ENCODE data around the gene CAMK1D.

CAMK1D gene

DNA sequence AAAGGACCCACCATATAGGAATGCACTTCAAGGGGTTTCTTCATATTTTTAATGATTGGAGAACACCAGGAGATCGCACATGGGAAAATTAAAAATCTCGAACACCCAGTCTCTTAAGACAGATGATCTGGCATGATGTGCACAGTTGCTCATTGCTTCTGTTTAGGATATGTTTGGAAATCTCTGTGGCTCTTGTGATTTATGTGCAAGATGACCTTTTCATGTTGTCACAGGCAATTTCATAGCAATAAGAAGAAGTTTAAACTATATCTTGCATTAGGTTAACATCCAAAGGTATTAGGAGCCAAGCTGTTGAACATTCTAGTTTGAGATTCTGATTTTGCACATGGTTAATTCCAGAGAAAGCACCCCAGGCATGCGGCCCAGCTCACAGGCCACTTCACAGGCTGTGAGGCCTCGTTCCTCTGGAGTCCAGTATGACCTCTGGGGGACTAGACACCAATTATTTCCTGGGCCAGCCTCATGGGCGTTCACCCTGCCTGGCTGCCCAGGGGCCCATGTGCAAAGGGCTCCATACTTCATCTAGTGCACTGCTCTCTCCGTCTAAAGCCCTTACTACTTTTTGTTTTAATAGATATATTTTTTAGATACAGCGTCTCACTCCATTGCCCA is 28.4 kb downstream of the CAMK1D start:
- Histone ChIP-seq H3K9me3 (ENCODE audit: low read length) (no peaks in the 10 kb centered on the region), H3K27me3 (ENCODE audit: insufficient read depth, low read length) (no peaks in the 10 kb centered on the region), H3K4me2 (ENCODE audit: low read length) (no peak overlapping the region), H3K79me2 (ENCODE audit: insufficient read depth, low read length) (no peaks in the 10 kb centered on the region), H3K36me3 (ENCODE audit: insufficient read depth, low read length) (no peaks in the 10 kb centered on the region), H2AFZ (ENCODE audit: low read length) (no peak overlapping the region), H3K27ac (ENCODE audit: low read depth, low read length, poor library complexity, severe bottlenecking) (no peak overlapping the region), H3K9me2 (ENCODE audit: low read depth, low read length) (no peaks in the 10 kb centered on the region), H3F3A (ENCODE audit: insufficient read depth, low read length) (no peaks in the 10 kb centered on the region), H4K20me1 (ENCODE audit: insufficient read depth, low read length) (no peaks in the 10 kb centered on the region), H3K9ac (ENCODE audit: low read length) (no peak overlapping the region), H3K4me1 (ENCODE audit: insufficient read depth, low read length, severe bottlenecking) (no peaks in the 10 kb centered on the region), H3K4me3 (ENCODE audit: low read depth, low read length, poor library complexity, severe bottlenecking) (no peak overlapping the region)
- TF ChIP-seq EZH2 (IDR thresholded peaks at IDR 0.05; ENCODE audit: borderline replicate concordance, low read length), result no peak
- TF ChIP-seq, protein P1, sequence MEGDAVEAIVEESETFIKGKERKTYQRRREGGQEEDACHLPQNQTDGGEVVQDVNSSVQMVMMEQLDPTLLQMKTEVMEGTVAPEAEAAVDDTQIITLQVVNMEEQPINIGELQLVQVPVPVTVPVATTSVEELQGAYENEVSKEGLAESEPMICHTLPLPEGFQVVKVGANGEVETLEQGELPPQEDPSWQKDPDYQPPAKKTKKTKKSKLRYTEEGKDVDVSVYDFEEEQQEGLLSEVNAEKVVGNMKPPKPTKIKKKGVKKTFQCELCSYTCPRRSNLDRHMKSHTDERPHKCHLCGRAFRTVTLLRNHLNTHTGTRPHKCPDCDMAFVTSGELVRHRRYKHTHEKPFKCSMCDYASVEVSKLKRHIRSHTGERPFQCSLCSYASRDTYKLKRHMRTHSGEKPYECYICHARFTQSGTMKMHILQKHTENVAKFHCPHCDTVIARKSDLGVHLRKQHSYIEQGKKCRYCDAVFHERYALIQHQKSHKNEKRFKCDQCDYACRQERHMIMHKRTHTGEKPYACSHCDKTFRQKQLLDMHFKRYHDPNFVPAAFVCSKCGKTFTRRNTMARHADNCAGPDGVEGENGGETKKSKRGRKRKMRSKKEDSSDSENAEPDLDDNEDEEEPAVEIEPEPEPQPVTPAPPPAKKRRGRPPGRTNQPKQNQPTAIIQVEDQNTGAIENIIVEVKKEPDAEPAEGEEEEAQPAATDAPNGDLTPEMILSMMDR (IDR thresholded peaks at IDR 0.05; ENCODE audit: low read length), result no peak

DNA sequence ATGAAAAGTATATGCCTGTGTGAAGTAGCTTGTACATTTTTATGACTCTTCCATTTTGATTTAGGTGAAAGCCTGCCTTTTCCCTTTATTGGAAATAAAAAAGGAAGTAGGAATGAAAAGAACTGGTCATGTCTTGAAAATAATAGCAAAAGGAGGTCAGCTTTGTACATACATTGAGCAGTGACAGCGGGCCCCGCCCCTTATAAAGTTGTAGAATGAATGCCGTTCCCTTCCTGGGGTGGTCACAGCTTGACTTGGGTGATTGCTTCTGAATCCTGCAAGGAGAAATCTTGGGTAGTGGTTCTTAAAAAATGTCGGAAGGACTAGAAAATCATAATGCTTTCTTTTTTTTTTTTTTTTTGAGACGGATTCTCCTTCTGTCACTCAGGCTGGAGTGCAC is 31.7 kb downstream of the CAMK1D start:
- H3K27me3 ChIP-seq (ENCODE audit: insufficient read depth, low read length), result no peaks in the 10 kb centered on the region
- H3K4me2 ChIP-seq (ENCODE audit: low read length), result no peak overlapping the region
- H3K79me2 ChIP-seq (ENCODE audit: insufficient read depth, low read length), result no peaks in the 10 kb centered on the region
- H4K20me1 ChIP-seq (ENCODE audit: insufficient read depth, low read length), result no peaks in the 10 kb centered on the region
- no peaks in the 10 kb centered on the region for H3K9me3 ChIP-seq (ENCODE audit: low read length)
- H3K9ac ChIP-seq (ENCODE audit: low read length), result no peak overlapping the region
- H3K36me3 ChIP-seq (ENCODE audit: insufficient read depth, low read length), result no peaks in the 10 kb centered on the region
- no peak overlapping the region for H3K27ac ChIP-seq (ENCODE audit: low read depth, low read length, poor library complexity, severe bottlenecking)
- no peaks in the 10 kb centered on the region for H3K9me2 ChIP-seq (ENCODE audit: low read depth, low read length)
- no peak for TF ChIP-seq EZH2 (IDR thresholded peaks at IDR 0.05; ENCODE audit: borderline replicate concordance, low read length)
- TF ChIP-seq, protein P1 (IDR thresholded peaks at IDR 0.05; ENCODE audit: low read length), result no peak
- H3K4me1 ChIP-seq (ENCODE audit: insufficient read depth, low read length, severe bottlenecking), result no peaks in the 10 kb centered on the region
- H3K4me3 ChIP-seq (ENCODE audit: low read depth, low read length, poor library complexity, severe bottlenecking), result no peak overlapping the region
- H3F3A ChIP-seq (ENCODE audit: insufficient read depth, low read length), result no peaks in the 10 kb centered on the region
- H2AFZ ChIP-seq (ENCODE audit: low read length), result no peak overlapping the region

DNA sequence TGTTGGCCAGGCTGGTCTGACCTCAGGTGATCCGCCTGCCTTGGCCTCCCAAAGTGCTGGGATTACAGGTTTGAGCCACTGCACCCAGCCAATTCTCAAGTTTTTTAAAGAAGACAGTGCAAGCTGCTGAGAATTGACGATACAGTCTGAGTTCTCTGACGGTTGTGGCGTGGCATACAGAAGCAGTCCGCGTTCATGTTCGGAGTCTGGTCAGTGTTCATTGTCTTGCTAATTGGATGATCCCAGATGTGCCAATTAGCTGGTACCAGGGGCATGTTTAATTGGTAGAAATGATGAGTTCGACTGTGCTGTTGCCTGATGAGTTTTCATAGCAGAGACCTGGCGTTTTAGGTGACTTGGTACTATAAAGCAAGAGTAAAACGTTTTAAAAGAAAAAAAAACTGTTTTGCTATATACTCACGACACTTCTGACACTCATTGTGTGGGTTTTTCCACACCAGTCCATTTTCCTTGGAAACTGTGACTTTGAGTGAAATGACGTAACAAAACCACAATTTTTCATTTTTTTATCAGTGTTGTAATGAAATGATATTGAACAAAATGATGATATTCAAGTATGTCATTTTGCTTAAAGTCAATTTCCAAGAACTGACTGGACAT is 32.3 kb downstream of the CAMK1D start:
- Histone ChIP-seq H4K20me1 (ENCODE audit: insufficient read depth, low read length) (no peaks in the 10 kb centered on the region), H2AFZ (ENCODE audit: low read length) (no peak overlapping the region), H3K4me2 (ENCODE audit: low read length) (no peak overlapping the region), H3K4me3 (ENCODE audit: low read depth, low read length, poor library complexity, severe bottlenecking) (no peak overlapping the region), H3F3A (ENCODE audit: insufficient read depth, low read length) (no peaks in the 10 kb centered on the region), H3K79me2 (ENCODE audit: insufficient read depth, low read length) (no peaks in the 10 kb centered on the region), H3K4me1 (ENCODE audit: insufficient read depth, low read length, severe bottlenecking) (no peaks in the 10 kb centered on the region), H3K27me3 (ENCODE audit: insufficient read depth, low read length) (no peaks in the 10 kb centered on the region), H3K9me3 (ENCODE audit: low read length) (no peaks in the 10 kb centered on the region), H3K9me2 (ENCODE audit: low read depth, low read length) (no peaks in the 10 kb centered on the region), H3K9ac (ENCODE audit: low read length) (no peak overlapping the region), H3K27ac (ENCODE audit: low read depth, low read length, poor library complexity, severe bottlenecking) (no peak overlapping the region), H3K36me3 (ENCODE audit: insufficient read depth, low read length) (no peaks in the 10 kb centered on the region)
- no peak for TF ChIP-seq EZH2 (IDR thresholded peaks at IDR 0.05; ENCODE audit: borderline replicate concordance, low read length)
- TF ChIP-seq, protein P1 (IDR thresholded peaks at IDR 0.05; ENCODE audit: low read length), result no peak
